Fibroblast of pulmonary artery (primary cell): ENCODE results near the gene SLC5A3.

Source experiments
- DNase-seq: peaks from one replicate; pipeline ENCODE4 v3.0.0-alpha.2; 2010; ENCODE audit warnings: low read depth
- H3K4me3 ChIP-seq: replicated peaks from 2 replicates; pipeline ENCODE4 v1.5.1; 2011; ENCODE audit warnings: low read depth, mild to moderate bottlenecking, control low read depth, low read length, moderate library complexity
- TF ChIP-seq, protein P1 (sequence below): IDR thresholded peaks from 2 replicates; pipeline ENCODE4 v1.5.1; 2011; ENCODE audit warnings: mild to moderate bottlenecking, control low read depth, low read length, inconsistent platforms; ENCODE audit errors: missing control alignments

Gene SLC5A3

DNA sequence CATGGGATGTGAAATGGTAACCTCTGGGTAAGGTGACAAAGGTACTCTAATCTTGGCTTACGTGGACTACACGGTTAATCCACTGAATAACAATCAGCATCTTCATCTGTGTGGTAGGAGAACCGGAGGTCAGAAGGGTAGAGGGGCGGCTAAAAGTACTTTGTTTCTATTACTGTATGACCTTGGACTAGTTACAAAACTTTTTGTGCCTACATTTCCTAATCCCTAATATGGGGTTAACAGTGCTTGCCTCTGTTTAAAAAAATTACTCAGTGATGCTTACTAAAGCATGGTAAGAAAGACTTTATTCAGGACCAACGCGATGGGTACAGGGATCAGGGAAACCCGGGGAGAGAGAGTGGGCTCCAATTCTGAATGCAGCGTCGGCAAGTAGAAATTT, 1.7 kb upstream of the SLC5A3 start:
- no peak for DNase-seq
- no peak overlapping the region for H3K4me3 ChIP-seq
- TF ChIP-seq, protein P1, sequence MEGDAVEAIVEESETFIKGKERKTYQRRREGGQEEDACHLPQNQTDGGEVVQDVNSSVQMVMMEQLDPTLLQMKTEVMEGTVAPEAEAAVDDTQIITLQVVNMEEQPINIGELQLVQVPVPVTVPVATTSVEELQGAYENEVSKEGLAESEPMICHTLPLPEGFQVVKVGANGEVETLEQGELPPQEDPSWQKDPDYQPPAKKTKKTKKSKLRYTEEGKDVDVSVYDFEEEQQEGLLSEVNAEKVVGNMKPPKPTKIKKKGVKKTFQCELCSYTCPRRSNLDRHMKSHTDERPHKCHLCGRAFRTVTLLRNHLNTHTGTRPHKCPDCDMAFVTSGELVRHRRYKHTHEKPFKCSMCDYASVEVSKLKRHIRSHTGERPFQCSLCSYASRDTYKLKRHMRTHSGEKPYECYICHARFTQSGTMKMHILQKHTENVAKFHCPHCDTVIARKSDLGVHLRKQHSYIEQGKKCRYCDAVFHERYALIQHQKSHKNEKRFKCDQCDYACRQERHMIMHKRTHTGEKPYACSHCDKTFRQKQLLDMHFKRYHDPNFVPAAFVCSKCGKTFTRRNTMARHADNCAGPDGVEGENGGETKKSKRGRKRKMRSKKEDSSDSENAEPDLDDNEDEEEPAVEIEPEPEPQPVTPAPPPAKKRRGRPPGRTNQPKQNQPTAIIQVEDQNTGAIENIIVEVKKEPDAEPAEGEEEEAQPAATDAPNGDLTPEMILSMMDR = no peak

DNA sequence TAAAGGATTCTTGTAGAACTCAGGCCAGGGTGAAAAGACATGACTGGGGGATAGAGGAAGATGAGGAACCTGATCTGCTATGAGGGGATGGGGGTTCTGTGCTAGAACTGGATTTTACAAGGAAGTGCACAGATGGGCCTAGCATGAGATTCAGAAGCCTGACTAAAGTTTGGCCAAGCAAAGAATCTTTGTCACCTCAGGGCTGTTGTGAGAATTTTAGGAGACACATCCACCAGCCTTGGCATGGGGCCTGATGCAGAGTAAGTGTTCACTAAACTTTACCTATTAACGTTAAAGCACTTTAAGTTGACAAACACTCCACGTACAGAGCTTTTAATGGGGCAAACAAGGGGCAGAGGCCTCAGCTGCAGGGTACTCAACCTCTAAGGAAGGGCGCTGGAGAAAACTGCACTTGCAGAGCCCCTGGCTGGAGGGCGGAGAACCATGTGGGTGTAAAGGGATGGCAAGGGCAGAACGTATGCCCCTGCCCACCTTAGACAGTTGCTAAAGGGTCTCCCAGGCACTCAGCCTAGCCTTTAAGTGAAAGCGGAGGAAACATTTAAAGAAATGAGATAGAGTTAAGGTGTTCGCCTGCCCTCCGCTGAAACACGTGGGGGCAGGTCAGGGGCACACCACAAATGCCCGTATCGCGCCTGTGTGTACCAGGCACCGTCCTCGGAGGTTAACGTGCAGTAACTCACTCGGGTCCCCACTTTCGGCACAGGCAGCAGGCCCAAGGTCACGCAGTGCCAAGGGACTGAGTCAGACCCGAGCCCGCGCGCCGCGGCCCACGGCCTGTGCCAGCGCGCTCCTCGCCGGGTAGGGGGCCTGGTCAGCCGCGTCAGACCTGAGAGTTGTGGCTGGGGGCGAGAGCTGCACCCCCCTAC, 990 bp upstream of the SLC5A3 start:
- TF ChIP-seq, protein P1 = no peak
- DNase-seq = no peak
- peak overlapping the region; percentile 54 for H3K4me3 ChIP-seq

DNA sequence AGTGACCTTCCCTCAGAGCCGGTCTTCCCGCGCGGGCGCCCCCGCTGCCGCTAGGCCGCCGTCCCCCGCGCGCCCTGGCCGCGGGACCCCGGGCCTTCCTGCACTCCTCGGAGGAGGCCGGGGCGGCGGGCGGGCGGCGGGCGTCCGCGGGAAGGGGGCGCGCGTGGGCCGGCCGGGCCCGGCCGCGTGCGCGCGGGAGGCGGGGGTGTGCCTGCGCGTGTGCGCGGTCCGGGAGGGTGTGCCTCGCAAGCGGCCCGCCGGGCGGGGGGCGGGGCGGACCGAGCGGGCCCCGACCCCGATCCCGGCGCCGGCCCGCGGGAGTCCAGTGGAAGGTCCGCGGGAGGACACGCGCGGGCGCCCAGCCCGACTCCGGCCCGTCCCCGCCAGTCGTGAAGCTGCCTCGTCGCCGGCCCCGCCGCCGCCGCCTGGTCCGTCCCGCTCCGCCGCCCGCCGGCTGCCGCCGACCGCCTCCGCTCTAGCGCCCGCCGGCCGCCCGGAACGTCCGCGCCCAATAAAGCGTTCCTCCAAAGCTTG, 438 bp downstream of the SLC5A3 start:
- TF ChIP-seq, protein P1 = no peak
- peak; percentile 24 for DNase-seq
- H3K4me3 ChIP-seq = peak overlapping the region; percentile 73

DNA sequence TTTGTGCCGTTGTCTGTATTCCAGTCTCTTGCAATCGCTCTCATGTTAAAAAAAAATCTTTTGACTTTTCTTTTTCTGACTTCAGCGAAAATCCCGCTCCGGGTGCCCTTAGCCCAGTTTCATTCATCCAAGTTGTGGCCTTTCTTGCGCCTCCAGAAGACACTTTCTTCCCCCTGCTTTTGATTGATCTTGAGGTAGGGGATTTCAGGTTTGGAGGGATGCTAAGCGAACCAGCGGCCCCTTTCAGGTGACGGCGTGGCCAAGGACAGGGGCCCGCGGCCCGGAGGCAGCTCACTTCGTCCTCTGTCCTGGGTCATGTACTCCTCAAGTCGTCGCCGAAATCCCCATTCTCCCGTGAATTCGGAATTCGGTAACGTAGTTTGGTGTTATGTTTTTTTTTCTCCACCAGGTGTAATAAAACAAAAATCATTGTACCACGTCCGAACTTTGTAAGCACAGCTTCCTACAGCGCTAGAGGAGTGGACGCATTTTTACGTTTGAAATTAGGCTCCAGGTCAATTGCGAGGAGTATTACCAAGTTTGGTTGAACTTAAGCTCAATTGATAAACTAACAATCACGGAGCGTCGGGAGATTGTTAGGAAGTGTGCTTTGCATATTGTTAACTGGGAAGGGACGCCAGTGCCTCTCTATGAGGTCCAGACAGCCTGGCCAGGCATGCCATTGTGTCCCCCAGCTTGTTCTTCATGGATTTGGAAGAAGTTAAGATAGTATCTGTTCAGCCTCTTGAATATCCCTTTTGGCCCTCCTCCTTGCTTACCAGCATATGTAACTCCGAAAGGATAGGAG, 1.1 kb downstream of the SLC5A3 start:
- peak; percentile 23 for DNase-seq
- TF ChIP-seq, protein P1 = no peak
- H3K4me3 ChIP-seq = peak overlapping the region; percentile 70

DNA sequence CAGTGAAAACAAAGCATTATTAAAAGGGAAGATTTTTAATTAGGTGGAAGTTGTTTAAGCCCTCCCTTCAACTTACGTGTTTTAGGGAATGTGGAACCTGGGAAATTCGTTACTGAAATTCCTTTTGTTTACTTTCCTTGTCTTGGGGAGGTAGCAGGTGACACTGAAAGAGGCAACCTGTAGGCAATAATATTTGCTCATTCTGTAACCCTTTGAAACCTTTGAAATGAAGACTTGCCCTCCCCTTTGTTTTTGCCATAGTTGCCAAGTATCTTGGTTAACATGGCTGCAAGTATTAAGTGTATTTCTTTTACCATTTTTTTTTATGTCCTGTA, 1.7 kb downstream of the SLC5A3 start:
- DNase-seq = no peak
- H3K4me3 ChIP-seq = peak overlapping the region; percentile 70
- TF ChIP-seq, protein P1 = no peak

DNA sequence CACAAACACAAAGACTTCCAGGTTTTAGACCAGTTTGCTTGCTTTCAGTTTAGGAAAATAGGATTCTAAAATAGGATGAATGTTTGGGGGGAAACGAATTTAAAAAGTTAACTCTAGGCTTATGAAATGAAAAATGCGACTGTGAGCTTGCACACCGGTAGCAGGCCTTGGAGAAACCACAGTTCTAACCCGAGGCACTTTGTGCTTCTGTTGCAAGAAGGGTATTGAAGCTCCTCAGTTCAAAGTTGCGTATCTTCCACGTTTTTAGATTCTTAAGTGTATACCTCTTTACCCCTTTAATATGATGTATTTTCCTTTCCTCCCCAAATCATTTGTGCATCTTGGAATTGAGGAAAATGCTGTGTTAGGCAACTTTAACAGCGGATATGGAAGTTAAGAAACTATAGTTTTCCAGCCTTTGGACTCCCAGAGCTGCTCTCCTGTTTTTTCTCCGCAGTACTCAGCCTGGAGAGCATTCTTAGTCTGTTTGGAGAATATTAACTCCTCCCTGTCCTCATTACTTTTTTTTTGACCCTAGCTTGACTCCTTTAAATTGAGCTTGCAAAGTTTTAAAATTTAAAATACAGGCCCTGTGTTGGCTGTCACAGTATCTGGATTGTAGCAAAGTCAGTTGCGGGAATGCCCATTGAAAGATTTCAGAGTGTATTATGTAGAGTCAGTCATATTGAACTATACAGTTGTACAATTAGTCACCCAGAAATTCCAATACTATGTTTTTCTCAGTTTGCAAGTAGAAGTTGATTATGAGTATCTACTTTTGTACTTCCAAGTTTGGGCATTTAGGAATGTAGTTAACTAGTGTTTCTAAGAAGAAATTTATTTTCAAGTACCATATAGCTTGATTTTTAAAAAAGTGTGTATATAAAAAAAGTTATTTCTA, 2.6 kb downstream of the SLC5A3 start:
- H3K4me3 ChIP-seq = no peak overlapping the region
- TF ChIP-seq, protein P1 = no peak
- no peak for DNase-seq
